Measurements from ENCODE around the gene BLOC1S4.

DNA sequence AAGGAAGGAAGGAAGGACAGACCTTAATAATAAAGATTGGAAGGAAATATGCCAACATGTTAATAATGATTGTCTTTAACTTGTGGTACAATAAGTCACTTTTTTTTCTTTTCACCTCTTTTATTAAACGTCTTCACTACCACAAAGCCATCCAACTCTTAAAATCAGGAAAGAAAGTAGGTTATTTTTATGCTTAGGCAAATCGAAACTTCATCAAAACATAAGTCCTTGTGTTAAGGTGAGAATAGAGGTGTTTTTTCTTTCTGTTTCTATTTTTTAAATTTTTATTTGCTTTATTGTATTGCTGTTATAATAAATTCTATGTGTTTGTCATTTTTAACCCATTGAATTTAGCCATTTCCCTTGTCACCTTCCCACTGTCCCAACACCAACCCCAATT is 26.5 kb downstream of the BLOC1S4 start:
- TF ChIP-seq, protein P1, sequence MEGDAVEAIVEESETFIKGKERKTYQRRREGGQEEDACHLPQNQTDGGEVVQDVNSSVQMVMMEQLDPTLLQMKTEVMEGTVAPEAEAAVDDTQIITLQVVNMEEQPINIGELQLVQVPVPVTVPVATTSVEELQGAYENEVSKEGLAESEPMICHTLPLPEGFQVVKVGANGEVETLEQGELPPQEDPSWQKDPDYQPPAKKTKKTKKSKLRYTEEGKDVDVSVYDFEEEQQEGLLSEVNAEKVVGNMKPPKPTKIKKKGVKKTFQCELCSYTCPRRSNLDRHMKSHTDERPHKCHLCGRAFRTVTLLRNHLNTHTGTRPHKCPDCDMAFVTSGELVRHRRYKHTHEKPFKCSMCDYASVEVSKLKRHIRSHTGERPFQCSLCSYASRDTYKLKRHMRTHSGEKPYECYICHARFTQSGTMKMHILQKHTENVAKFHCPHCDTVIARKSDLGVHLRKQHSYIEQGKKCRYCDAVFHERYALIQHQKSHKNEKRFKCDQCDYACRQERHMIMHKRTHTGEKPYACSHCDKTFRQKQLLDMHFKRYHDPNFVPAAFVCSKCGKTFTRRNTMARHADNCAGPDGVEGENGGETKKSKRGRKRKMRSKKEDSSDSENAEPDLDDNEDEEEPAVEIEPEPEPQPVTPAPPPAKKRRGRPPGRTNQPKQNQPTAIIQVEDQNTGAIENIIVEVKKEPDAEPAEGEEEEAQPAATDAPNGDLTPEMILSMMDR (IDR thresholded peaks at IDR 0.05) = no peak
- no peak for TF ChIP-seq POLR2AphosphoS5 (IDR thresholded peaks at IDR 0.05)
